DMS79 (cell line): ENCODE measurements around the gene CSAG2.
"Not testable (repeated sequence)": the region's sequence is repeated elsewhere in the genome, so short reads cannot be mapped to it uniquely, and the experiment has no call there.

Source experiments
- DNase-seq: peaks from one replicate; lab custom pipeline; 2025; lab: John Stamatoyannopoulos, UW

The CSAG2 gene, protein sequence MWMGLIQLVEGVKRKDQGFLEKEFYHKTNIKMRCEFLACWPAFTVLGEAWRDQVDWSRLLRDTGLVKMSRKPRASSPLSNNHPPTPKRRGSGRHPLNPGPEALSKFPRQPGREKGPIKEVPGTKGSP

DNA sequence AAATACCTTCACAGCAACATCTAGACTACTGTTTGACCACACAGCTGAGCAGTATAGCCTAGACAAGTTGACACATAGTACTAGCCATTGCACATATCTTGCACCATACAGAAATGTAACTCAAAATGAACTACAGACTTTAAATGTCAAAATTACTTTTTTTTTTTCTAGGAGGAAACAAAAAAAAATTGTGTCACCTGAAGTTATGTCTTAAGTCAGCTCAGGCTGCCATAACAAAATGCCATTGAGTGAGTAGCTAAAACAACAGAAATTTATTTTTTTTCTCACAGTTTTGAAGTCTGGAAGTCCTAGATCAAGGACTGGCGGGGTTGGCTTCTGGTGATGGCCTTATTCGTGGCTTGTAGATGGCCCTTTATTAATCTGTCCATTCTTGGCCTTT is at the start of gene CSAG2:
Gene CSAG2 (minus strand): TSS at position 101 of the 400 bp plus-strand sequence. CDS start 161 bp downstream, outside the sequence.
- DNase-seq = not testable (repeated sequence)

DNA sequence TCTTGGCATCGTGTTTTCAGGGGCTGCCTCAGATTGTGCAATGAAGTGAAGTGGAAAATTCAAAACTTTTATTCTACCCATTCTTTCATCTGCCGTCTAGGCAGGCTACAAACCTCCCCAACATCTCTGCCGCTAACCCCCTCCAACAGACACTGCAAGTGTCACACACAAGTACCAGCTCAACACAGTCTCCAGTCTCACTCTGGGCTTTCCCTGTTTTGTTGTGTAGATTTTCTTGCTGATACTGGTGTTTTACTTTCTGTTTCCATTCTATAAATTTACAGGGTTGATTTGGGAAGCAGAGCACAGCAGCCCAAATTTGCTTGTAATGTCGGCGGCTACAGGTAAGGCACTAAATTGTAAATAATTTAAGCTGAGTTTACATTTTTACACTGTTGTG is 45.8 kb upstream of the CSAG2 start:
- not testable (repeated sequence) for DNase-seq

DNA sequence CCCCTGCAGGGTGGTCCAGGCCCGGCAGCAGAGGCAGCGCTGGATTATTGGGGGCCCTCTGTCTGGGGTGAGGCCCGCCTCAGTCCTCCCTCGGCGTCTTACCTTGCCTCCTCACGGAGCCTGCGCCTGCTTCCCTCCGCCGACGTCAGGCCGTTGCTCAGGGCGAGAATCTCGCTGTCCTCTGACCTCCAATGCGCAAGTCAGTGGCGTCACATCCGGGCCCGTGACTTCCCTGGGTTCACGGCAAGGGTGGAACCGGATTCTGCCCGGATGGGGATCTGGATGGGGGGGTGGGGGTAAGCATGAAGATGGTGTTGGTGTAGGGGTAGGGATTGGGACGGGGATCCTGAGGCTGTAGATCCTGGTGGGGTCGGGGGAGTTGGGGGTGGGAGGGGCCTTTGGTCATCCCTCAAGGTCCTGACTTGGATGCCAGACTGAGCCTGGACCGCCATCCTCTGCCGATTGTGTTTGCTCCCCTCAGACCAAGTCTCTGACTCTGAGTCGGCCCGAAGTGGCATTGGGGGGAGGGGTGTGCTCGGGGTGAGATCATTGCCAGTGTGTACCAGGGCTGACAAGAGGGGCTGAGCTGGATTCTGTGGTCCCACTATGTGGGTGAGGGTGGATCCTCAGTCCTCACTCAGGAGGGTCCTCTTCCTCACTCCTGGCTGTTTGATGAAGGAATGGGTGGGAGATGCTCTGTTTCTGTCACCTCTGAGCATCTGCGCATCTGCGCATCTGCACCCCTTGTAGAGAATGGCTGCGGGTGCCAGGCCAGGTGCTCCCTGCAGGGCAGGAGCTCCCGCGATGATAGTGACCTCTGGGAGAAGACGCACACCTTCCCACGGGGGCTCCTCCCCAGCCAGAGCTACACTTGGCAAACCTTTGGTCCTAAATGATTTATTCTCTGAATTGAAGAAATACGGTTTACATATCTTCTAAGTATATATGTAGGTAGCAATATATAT is 44.9 kb upstream of the CSAG2 start, which contains the start of gene MAGEA2:
Gene MAGEA2 (minus strand): TSS at position 157 of the 965 bp plus-strand sequence. CDS start 2,479 bp downstream, outside the sequence.
- DNase-seq = not testable (repeated sequence)

DNA sequence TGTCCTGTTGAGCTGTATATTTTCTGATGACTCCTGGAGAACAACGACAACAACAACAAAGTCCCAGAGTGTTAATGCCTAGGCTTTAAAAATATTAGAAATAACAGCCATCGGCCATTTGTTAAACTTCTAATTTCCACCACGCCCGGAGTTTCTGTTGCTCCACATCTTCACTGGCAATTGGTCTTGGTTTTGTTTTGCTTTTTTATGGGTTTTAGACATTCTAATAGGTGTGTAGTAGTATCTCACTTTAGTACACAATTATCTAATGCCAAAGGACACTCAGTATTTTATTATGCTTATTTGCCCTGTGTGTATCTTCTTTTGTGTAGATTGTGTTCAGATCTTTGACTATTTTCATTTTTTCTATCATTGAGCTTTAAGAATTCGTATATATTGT is 29.5 kb upstream of the CSAG2 start:
- DNase-seq = no peak

DNA sequence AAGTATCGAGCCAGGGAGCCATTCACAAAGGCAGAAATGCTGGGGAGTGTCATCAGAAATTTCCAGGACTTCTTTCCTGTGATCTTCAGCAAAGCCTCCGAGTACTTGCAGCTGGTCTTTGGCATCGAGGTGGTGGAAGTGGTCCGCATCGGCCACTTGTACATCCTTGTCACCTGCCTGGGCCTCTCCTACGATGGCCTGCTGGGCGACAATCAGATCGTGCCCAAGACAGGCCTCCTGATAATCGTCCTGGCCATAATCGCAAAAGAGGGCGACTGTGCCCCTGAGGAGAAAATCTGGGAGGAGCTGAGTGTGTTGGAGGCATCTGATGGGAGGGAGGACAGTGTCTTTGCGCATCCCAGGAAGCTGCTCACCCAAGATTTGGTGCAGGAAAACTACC is 27.5 kb upstream of the CSAG2 start:
- not testable (repeated sequence) for DNase-seq

DNA sequence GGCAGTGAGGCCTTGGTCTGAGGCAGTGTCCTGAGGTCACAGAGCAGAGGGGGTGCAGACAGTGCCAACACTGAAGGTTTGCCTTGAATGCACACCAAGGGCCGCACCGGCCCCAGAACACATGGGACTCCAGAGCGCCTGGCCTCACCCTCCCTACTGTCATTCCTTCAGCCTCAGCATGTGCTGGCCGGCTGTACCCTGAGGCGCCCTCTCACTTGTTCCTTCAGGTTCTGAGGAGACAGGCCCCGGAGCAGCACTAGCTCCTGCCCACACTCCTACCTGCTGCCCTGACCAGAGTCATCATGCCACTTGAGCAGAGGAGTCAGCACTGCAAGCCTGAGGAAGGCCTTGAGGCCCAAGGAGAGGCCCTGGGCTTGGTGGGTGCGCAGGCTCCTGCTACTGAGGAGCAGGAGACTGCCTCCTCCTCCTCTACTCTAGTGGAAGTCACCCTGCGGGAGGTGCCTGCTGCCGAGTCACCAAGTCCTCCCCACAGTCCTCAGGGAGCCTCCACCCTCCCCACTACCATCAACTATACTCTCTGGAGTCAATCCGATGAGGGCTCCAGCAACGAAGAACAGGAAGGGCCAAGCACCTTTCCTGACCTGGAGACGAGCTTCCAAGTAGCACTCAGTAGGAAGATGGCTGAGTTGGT is 26.9 kb upstream of the CSAG2 start:
- no peak for DNase-seq

DNA sequence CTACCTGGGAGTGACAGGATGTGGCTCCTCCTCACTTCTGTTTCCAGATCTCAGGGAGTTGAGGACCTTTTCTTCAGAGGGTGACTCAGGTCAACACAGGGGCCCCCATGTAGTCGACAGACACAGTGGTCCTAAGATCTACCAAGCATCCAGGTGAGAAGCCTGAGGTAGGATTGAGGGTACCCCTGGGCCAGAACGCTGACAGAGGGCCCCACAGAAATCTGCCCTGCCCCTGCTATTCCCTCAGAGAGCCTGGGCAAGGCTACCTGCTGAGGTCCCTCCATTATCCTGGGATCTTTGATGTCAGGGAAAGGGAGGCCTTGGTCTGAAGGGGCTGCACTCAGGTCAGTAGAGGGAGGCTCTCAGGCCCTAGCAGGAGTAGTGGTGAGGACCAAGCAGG is 26.0 kb upstream of the CSAG2 start:
- DNase-seq = no peak

DNA sequence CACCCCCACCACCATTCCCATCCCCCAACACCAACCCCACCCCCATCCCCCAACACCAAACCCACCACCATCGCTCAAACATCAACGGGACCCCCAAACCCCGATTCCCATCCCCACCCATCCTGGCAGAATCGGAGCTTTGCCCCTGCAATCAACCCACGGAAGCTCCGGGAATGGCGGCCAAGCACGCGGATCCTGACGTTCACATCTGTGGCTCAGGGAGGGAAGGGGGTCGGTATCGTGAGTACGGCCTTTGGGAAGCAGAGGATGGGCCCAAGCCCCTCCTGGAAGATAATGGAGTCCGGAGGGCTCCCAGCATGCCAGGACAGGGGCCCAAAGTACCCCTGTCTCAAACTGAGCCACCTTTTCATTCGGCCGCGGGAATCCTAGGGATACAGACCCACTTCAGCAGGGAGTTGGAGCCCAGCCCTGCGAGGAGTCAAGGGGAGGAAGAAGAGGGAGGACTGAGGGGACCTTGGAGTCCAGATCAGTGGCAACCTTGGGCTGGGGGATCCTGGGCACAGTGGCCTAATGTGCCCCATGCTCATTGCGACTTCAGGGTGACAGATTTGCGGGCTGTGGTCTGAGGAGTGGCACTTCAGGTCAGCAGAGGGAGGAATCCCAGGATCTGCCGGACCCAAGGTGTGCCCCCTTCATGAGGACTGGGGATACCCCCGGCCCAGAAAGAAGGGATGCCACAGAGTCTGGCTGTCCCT is 25.2 kb upstream of the CSAG2 start:
- not testable (repeated sequence) for DNase-seq

DNA sequence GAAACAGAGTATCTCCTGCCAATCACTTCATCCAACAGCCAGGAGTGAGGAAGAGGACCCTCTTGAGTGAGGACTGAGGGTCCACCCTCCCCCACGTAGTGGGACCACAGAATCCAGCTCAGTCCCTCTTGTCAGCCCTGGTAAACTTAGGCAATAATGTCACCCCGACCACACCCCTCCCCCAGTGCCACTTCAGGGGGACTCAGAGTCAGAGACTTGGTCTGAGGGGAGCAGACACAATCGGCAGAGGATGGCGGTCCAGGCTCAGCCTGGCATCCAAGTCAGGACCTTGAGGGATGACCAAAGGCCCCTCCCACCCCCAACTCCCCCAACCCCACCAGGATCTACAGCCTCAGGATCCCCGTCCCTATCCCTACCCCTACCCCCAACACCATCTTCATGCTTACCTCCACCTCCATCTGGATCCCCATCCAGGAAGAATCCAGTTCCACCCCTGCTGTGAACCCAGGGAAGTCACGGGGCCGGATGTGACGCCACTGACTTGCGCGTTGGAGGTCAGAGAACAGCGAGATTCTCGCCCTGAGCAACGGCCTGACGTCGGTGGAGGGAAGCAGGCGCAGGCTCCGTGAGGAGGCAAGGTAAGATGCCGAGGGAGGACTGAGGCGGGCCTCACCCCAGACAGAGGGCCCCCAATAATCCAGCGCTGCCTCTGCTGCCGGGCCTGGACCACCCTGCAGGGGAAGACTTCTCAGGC is 24.3 kb upstream of the CSAG2 start, which contains the start of the genes CSAG1 and MAGEA12:
Gene CSAG1 (minus strand): TSS at position 461 of the 715 bp plus-strand sequence. CDS start 1,261 bp downstream, outside the sequence.
Gene MAGEA12 (plus strand): TSS at position 497 of the 715 bp plus-strand sequence. CDS start 2,405 bp downstream, outside the sequence.
- no peak for DNase-seq

DNA sequence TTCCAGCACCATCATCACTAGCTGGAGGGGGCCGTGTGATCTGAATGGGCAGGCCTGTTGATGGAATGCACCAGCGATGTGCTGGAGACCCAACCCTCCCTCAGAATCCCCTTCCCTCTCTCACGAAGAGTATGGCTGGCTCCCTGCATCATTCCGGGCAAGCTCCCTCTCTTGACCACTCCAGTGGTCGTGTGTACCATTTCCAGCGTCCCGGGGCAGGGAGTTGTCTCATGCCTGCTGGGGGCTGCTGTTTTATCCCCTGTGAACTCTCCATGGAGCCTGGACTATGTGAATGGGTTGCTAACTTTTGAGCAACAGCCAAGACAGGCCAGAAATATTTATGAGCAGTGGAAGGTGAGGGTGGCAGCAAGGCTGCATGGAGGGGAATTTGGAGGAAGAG is 16.3 kb upstream of the CSAG2 start:
- DNase-seq = no peak

DNA sequence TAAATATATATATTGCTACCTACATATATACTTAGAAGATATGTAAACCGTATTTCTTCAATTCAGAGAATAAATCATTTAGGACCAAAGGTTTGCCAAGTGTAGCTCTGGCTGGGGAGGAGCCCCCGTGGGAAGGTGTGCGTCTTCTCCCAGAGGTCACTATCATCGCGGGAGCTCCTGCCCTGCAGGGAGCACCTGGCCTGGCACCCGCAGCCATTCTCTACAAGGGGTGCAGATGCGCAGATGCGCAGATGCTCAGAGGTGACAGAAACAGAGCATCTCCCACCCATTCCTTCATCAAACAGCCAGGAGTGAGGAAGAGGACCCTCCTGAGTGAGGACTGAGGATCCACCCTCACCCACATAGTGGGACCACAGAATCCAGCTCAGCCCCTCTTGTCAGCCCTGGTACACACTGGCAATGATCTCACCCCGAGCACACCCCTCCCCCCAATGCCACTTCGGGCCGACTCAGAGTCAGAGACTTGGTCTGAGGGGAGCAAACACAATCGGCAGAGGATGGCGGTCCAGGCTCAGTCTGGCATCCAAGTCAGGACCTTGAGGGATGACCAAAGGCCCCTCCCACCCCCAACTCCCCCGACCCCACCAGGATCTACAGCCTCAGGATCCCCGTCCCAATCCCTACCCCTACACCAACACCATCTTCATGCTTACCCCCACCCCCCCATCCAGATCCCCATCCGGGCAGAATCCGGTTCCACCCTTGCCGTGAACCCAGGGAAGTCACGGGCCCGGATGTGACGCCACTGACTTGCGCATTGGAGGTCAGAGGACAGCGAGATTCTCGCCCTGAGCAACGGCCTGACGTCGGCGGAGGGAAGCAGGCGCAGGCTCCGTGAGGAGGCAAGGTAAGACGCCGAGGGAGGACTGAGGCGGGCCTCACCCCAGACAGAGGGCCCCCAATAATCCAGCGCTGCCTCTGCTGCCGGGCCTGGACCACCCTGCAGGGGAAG is 5.0 kb upstream of the CSAG2 start, which contains the start of gene MAGEA2B:
Gene MAGEA2B (plus strand): TSS at position 814 of the 973 bp plus-strand sequence. CDS start 2,479 bp downstream, outside the sequence.
- DNase-seq = not testable (repeated sequence)

DNA sequence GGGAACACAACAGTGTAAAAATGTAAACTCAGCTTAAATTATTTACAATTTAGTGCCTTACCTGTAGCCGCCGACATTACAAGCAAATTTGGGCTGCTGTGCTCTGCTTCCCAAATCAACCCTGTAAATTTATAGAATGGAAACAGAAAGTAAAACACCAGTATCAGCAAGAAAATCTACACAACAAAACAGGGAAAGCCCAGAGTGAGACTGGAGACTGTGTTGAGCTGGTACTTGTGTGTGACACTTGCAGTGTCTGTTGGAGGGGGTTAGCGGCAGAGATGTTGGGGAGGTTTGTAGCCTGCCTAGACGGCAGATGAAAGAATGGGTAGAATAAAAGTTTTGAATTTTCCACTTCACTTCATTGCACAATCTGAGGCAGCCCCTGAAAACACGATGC is 4.1 kb upstream of the CSAG2 start:
- DNase-seq = not testable (repeated sequence)

DNA sequence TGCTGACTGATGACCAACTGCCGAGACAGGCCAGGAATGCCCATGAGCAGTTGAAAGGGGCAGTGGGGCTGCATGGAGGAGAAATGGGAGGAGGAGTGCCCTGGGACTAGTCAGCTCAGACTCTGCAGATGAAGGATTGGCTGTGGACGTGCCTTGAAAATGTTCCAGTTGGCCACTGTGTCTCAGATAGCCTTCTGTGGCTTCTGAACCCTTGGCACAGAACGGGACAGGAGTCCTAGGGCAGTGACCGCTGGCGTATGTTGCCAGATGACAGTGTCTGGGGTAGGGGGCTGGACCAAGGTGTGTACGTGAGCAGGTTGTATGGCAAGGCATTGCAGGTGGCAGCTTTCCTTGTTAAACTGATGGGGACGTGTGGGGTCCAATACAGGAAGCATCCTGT is 2.6 kb downstream of the CSAG2 start:
- not testable (repeated sequence) for DNase-seq

DNA sequence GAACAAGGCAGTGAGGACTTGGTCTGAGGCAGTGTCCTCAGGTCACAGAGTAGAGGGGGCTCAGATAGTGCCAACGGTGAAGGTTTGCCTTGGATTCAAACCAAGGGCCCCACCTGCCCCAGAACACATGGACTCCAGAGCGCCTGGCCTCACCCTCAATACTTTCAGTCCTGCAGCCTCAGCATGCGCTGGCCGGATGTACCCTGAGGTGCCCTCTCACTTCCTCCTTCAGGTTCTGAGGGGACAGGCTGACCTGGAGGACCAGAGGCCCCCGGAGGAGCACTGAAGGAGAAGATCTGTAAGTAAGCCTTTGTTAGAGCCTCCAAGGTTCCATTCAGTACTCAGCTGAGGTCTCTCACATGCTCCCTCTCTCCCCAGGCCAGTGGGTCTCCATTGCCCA is 8.7 kb downstream of the CSAG2 start:
- DNase-seq = not testable (repeated sequence)

DNA sequence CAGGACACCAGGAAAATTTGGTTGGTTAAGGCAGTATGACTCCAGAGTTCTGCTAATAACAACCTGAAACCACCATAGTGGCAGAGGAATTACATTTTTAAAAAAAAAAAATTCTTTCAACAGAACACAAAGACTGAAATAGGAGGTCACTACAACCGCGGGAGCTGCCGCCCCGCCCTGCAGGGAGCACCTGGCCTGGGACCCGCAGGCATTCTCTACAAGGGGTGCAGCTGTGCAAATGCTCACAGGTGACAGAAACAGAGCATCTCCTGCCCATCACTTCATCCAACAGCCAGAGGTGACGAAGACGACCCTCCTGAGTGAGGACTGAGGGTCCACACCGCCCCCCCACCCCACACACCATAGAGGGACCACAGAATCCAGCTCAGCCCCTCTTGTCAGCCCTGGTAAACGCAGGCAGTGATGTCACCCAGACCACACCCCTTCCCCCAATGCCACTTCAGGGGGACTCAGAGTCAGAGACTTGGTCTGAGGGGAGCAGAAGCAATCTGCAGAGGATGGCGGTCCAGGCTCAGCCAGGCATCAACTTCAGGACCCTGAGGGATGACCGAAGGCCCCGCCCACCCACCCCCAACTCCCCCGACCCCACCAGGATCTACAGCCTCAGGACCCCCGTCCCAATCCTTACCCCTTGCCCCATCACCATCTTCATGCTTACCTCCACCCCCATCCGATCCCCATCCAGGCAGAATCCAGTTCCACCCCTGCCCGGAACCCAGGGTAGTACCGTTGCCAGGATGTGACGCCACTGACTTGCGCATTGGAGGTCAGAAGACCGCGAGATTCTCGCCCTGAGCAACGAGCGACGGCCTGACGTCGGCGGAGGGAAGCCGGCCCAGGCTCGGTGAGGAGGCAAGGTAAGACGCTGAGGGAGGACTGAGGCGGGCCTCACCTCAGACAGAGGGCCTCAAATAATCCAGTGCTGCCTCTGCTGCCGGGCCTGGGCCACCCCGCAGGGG is 10.8 kb downstream of the CSAG2 start, which contains the start of gene MAGEA3:
Gene MAGEA3 (plus strand): TSS at position 843 of the 980 bp plus-strand sequence. CDS start 2,039 bp downstream, outside the sequence.
- not testable (repeated sequence) for DNase-seq

DNA sequence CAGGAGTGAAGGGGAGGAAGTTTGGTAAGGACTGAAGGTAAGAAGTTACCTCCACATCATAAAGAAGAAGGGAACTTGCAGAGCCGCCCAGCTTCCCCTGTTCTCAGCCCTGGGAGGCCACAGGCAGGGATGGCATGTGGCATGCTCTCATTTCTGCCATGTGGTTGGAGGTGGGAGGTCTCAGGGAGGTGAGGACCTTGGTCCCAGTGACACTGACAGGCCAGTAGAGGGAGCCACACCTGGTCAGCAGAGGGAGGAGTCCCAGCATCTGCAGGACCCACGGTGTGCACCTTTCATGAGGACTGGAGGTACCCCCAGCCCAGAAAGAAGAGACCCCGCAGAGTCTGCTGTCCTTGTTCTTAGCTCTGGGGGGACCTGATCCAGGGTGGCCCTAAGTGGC is 28.1 kb downstream of the CSAG2 start:
- not testable (repeated sequence) for DNase-seq

DNA sequence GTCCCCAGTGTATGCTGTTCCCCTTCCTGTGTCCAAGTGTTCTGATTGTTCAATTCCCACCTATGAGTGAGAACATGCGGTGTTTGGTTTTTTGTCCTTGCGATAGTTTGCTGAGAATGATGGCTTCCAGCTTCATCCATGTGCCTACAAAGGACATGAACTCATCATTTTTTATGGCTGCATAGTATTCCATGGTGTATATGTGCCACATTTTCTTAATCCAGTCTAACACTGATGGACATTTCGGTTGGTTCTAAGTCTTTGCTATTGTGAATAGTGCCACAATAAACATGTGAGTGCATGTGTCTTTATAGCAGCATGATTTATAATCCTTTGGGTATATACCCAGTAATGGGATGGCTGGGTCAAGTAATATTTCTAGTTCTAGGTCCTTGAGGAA is 34.4 kb downstream of the CSAG2 start:
- DNase-seq = not testable (repeated sequence)

DNA sequence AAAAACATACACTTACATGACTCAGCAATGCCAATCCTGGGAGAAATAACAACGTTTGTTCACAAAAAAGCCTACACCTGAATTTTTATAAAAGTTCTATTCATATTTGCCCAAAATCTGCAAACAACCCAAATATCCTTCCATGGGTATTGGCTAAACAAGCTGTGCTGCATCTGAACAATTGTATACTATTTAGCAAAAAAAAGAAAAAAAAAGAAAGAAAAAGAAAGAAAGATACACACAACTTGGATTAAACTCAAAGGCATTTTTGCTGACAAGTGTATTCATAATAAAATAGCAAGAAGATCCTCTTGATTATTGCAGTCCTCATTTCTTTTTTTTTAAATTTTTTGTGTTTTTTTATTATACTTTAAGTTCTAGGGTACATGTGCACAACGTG is 34.9 kb downstream of the CSAG2 start:
- no peak for DNase-seq
